ENCODE results near the gene SH3BP5.

Gene SH3BP5

GRCh38 chr3:15243822-15244482, 88.4 kb downstream of the SH3BP5 start:
- no peak for DNase-seq

- peak; percentile 49 to 55 for DNase-seq
Observed at GRCh38 chr3:15241341-15241740, 91.0 kb downstream of the SH3BP5 start.

GRCh38 chr3:15229262-15229661, 103.1 kb downstream of the SH3BP5 start:
- DNase-seq = no peak

GRCh38 chr3:15228147-15228546, 104.2 kb downstream of the SH3BP5 start:
- DNase-seq = no peak

- no peak for DNase-seq
Observed at GRCh38 chr3:15223685-15224572, 108.5 kb downstream of the SH3BP5 start.

GRCh38 chr3:15221574-15222217, 110.7 kb downstream of the SH3BP5 start:
- no peak for DNase-seq

- no peak for DNase-seq
Observed at GRCh38 chr3:15220661-15221060, 111.7 kb downstream of the SH3BP5 start.

GRCh38 chr3:15220056-15220455, 112.3 kb downstream of the SH3BP5 start:
- no peak for DNase-seq

- DNase-seq = no peak
Observed at GRCh38 chr3:15218689-15219088, 113.7 kb downstream of the SH3BP5 start.

- no peak for DNase-seq
Observed at GRCh38 chr3:15217841-15218267, 114.5 kb downstream of the SH3BP5 start.

- no peak for DNase-seq
Observed at GRCh38 chr3:15217011-15217671, 115.2 kb downstream of the SH3BP5 start.

GRCh38 chr3:15216501-15216900, 115.9 kb downstream of the SH3BP5 start:
- no peak for DNase-seq

GRCh38 chr3:15215996-15216395, 116.4 kb downstream of the SH3BP5 start:
- DNase-seq = no peak

GRCh38 chr3:15214758-15215157, 117.6 kb downstream of the SH3BP5 start:
- DNase-seq = no peak

- DNase-seq = no peak
Observed at GRCh38 chr3:15211937-15212336, 120.4 kb downstream of the SH3BP5 start.

- DNase-seq = no peak
Observed at GRCh38 chr3:15207836-15208504, 124.4 kb downstream of the SH3BP5 start.

- peak; percentile 45 to 52 for DNase-seq
Observed at GRCh38 chr3:15206662-15207576, 125.5 kb downstream of the SH3BP5 start.

GRCh38 chr3:15205934-15206661, 126.3 kb downstream of the SH3BP5 start, which contains the start of gene CAPN7:
Gene CAPN7 (plus strand): TSS chr3:15206246. CDS start chr3:15206496, 250 bp downstream.
- peak; percentile 96 to 97 for DNase-seq

- DNase-seq = no peak
Observed at GRCh38 chr3:15205482-15205933, 126.9 kb downstream of the SH3BP5 start.

Data from activated T-cell treated with anti-CD3 and anti-CD28 coated beads, Interleukin-2, amount 50 U/mL, for 48 hours (primary cell).